Mesendoderm (in vitro differentiated cells): ENCODE measurements around the gene PANX1.

ENCODE experiments used
- DNase-seq: peaks from one replicate; pipeline ENCODE4 v3.0.0; 2013
- H2AK5ac ChIP-seq: 2 replicates; pipeline ENCODE4 v1.6.1; 2013; ENCODE audit warnings: low read length, inconsistent platforms
- H2BK120ac ChIP-seq: 2 replicates; pipeline ENCODE4 v1.6.1; 2013; ENCODE audit warnings: low read depth, mild to moderate bottlenecking, low read length, moderate library complexity, mixed read lengths
- H2BK15ac ChIP-seq: replicated peaks from 2 replicates; pipeline ENCODE4 v1.6.1; 2013; ENCODE audit warnings: low read depth, mild to moderate bottlenecking, moderate library complexity
- H2BK5ac ChIP-seq: 2 replicates; pipeline ENCODE4 v1.6.1; 2013; ENCODE audit warnings: low read length, inconsistent platforms
- H3K18ac ChIP-seq: 2 replicates; pipeline ENCODE4 v1.6.1; 2013; ENCODE audit warnings: mild to moderate bottlenecking, low read length, mixed read lengths
- H3K23ac ChIP-seq: one replicate; pipeline ENCODE4 v1.6.1; 2013; ENCODE audit warnings: low read length
- H3K27ac ChIP-seq: 2 replicates; pipeline ENCODE4 v1.5.1; 2013; ENCODE audit warnings: low read depth, mild to moderate bottlenecking, inconsistent platforms, low read length, moderate library complexity
- H3K27me3 ChIP-seq: 2 replicates; pipeline ENCODE4 v1.6.1; 2013; ENCODE audit warnings: low read length, control low read depth, mild to moderate bottlenecking, inconsistent platforms; ENCODE audit not compliant: insufficient read depth, poor library complexity
- H3K36me3 ChIP-seq: 2 replicates; pipeline ENCODE4 v1.6.1; 2013; ENCODE audit warnings: low read length, inconsistent platforms; ENCODE audit not compliant: control insufficient read depth, insufficient read depth
- H3K4ac ChIP-seq: one replicate; pipeline ENCODE4 v1.6.1; 2013; ENCODE audit warnings: low read depth, mild to moderate bottlenecking, low read length, moderate library complexity
- H3K4me1 ChIP-seq: 2 replicates; pipeline ENCODE4 v1.6.1; 2013; ENCODE audit warnings: low read depth, low read length, inconsistent platforms; ENCODE audit not compliant: control insufficient read depth
- H3K4me2 ChIP-seq: 2 replicates; pipeline ENCODE4 v1.6.1; 2013; ENCODE audit warnings: low read length
- H3K4me3 ChIP-seq: 2 replicates; pipeline ENCODE4 v1.5.1; 2013; ENCODE audit warnings: mild to moderate bottlenecking, low read length
- H3K56ac ChIP-seq: one replicate; pipeline ENCODE4 v1.6.1; 2013; ENCODE audit warnings: low read length
- H3K79me1 ChIP-seq: 2 replicates; pipeline ENCODE4 v1.6.1; 2013; ENCODE audit warnings: low read length, inconsistent platforms
- H3K79me2 ChIP-seq: 2 replicates; pipeline ENCODE4 v1.6.1; 2013; ENCODE audit warnings: mild to moderate bottlenecking, low read length; ENCODE audit not compliant: control insufficient read depth, insufficient read depth
- H3K9ac ChIP-seq: 2 replicates; pipeline ENCODE4 v1.6.1; 2013; ENCODE audit warnings: low read length, inconsistent platforms
- H4K5ac ChIP-seq: one replicate; pipeline ENCODE4 v1.6.1; 2013; ENCODE audit warnings: low read length
- H4K8ac ChIP-seq: one replicate; pipeline ENCODE4 v1.6.1; 2013; ENCODE audit warnings: low read depth, mild to moderate bottlenecking, control low read depth, low read length, moderate library complexity
- WGBS: extraction: QIAGEN DNeasy Blood & Tissue Kit; methylation state at CpG from one replicate; pipeline ENCODE4 v1.1.7; 2013; ENCODE audit warnings: low lambda C conversion rate, missing lambda C conversion rate; ENCODE audit not compliant: insufficient coverage; ENCODE audit errors: extremely low coverage; 5-methylcytosine and 5-hydroxymethylcytosine counted together

Gene PANX1

GRCh38 chr11:94145916-94146315, 17.3 kb downstream of the PANX1 start:
- Histone ChIP-seq H2BK120ac (no peak overlapping the region), H3K56ac (no peak overlapping the region), H4K8ac (no peak overlapping the region), H4K5ac (no peak overlapping the region), H3K79me2 (peaks cover 87% of the 10 kb centered on the region), H2AK5ac (no peak overlapping the region), H3K4me3 (no peak overlapping the region), H2BK5ac (no peak overlapping the region), H3K4me2 (no peak overlapping the region), H3K4ac (no peak overlapping the region), H3K18ac (no peak overlapping the region), H2BK15ac (no peak overlapping the region), H3K23ac (no peak overlapping the region), H3K79me1 (peaks cover 42% of the 10 kb centered on the region), H3K36me3 (no peaks in the 10 kb centered on the region), H3K4me1 (peaks cover 9% of the 10 kb centered on the region), H3K9ac (no peak overlapping the region), H3K27ac (no peak overlapping the region), H3K27me3 (no peaks in the 10 kb centered on the region)
- no CpG with 5 or more reads among the region's 4 CpGs for WGBS
- DNase-seq: no peak

GRCh38 chr11:94147433-94147845, 18.8 kb downstream of the PANX1 start:
- no CpG with 5 or more reads among the region's 9 CpGs for WGBS
- H3K56ac ChIP-seq: no peak overlapping the region
- H3K4me3 ChIP-seq: no peak overlapping the region
- no peak overlapping the region for H2BK120ac ChIP-seq
- H3K23ac ChIP-seq: no peak overlapping the region
- no peaks in the 10 kb centered on the region for H3K36me3 ChIP-seq
- no peak overlapping the region for H2BK5ac ChIP-seq
- no peak overlapping the region for H3K27ac ChIP-seq
- H3K9ac ChIP-seq: no peak overlapping the region
- no peak overlapping the region for H2AK5ac ChIP-seq
- peaks cover 85% of the 10 kb centered on the region for H3K79me2 ChIP-seq
- no peak overlapping the region for H4K5ac ChIP-seq
- H3K4ac ChIP-seq: no peak overlapping the region
- no peaks in the 10 kb centered on the region for H3K27me3 ChIP-seq
- H4K8ac ChIP-seq: no peak overlapping the region
- peaks cover 10% of the 10 kb centered on the region for H3K4me1 ChIP-seq
- no peak overlapping the region for H2BK15ac ChIP-seq
- H3K18ac ChIP-seq: no peak overlapping the region
- no peak for DNase-seq
- H3K79me1 ChIP-seq: peaks cover 41% of the 10 kb centered on the region
- no peak overlapping the region for H3K4me2 ChIP-seq

- H3K23ac ChIP-seq: no peak overlapping the region
- H3K27ac ChIP-seq: no peak overlapping the region
- no peak overlapping the region for H2AK5ac ChIP-seq
- H3K4ac ChIP-seq: no peak overlapping the region
- no peak overlapping the region for H4K8ac ChIP-seq
- no peak overlapping the region for H3K4me3 ChIP-seq
- H3K79me1 ChIP-seq: peaks cover 43% of the 10 kb centered on the region
- H3K36me3 ChIP-seq: no peaks in the 10 kb centered on the region
- no peak overlapping the region for H2BK15ac ChIP-seq
- H3K18ac ChIP-seq: no peak overlapping the region
- H3K79me2 ChIP-seq: peaks cover 85% of the 10 kb centered on the region
- no peak overlapping the region for H3K9ac ChIP-seq
- peaks cover 16% of the 10 kb centered on the region for H3K4me1 ChIP-seq
- no CpG with 5 or more reads among the region's 2 CpGs for WGBS
- no peaks in the 10 kb centered on the region for H3K27me3 ChIP-seq
- no peak for DNase-seq
- no peak overlapping the region for H4K5ac ChIP-seq
- no peak overlapping the region for H2BK5ac ChIP-seq
- H3K56ac ChIP-seq: no peak overlapping the region
- H2BK120ac ChIP-seq: no peak overlapping the region
- no peak overlapping the region for H3K4me2 ChIP-seq
Observed at GRCh38 chr11:94148189-94148588, 19.5 kb downstream of the PANX1 start.

GRCh38 chr11:94149431-94150017, 20.9 kb downstream of the PANX1 start:
- no peak overlapping the region for H2BK5ac ChIP-seq
- H2BK120ac ChIP-seq: no peak overlapping the region
- peaks cover 48% of the 10 kb centered on the region for H3K79me1 ChIP-seq
- no peak overlapping the region for H3K4me3 ChIP-seq
- H3K23ac ChIP-seq: no peak overlapping the region
- H3K79me2 ChIP-seq: peaks cover 88% of the 10 kb centered on the region
- no peak overlapping the region for H3K4me2 ChIP-seq
- no peak overlapping the region for H3K9ac ChIP-seq
- no peak overlapping the region for H3K56ac ChIP-seq
- no peak overlapping the region for H4K5ac ChIP-seq
- no peak for DNase-seq
- no peak overlapping the region for H2AK5ac ChIP-seq
- no CpG with 5 or more reads among the region's 3 CpGs for WGBS
- no peak overlapping the region for H3K27ac ChIP-seq
- H3K36me3 ChIP-seq: no peaks in the 10 kb centered on the region
- no peak overlapping the region for H4K8ac ChIP-seq
- H3K4me1 ChIP-seq: peaks cover 20% of the 10 kb centered on the region
- no peaks in the 10 kb centered on the region for H3K27me3 ChIP-seq
- no peak overlapping the region for H3K18ac ChIP-seq
- H2BK15ac ChIP-seq: no peak overlapping the region
- H3K4ac ChIP-seq: no peak overlapping the region

GRCh38 chr11:94150056-94150455, 21.4 kb downstream of the PANX1 start:
- no peak overlapping the region for H3K56ac ChIP-seq
- no peak overlapping the region for H2AK5ac ChIP-seq
- no peak overlapping the region for H4K5ac ChIP-seq
- no peak for DNase-seq
- H2BK5ac ChIP-seq: no peak overlapping the region
- no peak overlapping the region for H3K4ac ChIP-seq
- H3K79me1 ChIP-seq: peaks cover 46% of the 10 kb centered on the region
- no peak overlapping the region for H4K8ac ChIP-seq
- no peak overlapping the region for H3K9ac ChIP-seq
- H3K36me3 ChIP-seq: no peaks in the 10 kb centered on the region
- H2BK15ac ChIP-seq: no peak overlapping the region
- no CpG with 5 or more reads among the region's 3 CpGs for WGBS
- no peak overlapping the region for H3K23ac ChIP-seq
- H3K27me3 ChIP-seq: no peaks in the 10 kb centered on the region
- peaks cover 83% of the 10 kb centered on the region for H3K79me2 ChIP-seq
- H3K4me2 ChIP-seq: no peak overlapping the region
- no peak overlapping the region for H3K27ac ChIP-seq
- H3K18ac ChIP-seq: no peak overlapping the region
- peaks cover 20% of the 10 kb centered on the region for H3K4me1 ChIP-seq
- H3K4me3 ChIP-seq: no peak overlapping the region
- no peak overlapping the region for H2BK120ac ChIP-seq
